ENCODE data around the gene DPPA5. TPM values are rescaled to one million over a fixed set of nuclear protein-coding genes. Genes with fewer than 3 reads are reported as not detected.

DPPA5 gene
- total RNA-seq, 1 experiment from 2014 or later = not detected

DNA sequence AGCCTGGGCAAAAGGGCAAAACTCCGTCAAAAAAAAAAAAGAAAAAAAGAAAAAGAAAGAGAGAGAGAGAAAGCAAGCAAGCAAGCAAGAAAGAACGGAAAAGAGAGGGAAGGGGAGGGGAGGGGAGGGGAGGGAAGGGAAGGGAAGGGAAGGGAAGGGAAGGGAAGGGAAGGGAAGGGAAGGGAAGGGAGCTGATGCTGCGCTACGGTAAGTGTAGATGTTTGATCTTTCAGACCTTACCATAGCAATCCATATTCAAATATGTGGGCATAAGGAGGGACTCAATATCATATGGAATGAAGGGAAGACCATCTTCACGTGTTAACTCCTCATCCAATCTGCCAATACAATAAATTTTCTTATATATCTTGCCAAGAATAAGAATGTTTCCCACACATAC is 11.9 kb downstream of the DPPA5 start (continued):
- TF ChIP-seq, protein P1, sequence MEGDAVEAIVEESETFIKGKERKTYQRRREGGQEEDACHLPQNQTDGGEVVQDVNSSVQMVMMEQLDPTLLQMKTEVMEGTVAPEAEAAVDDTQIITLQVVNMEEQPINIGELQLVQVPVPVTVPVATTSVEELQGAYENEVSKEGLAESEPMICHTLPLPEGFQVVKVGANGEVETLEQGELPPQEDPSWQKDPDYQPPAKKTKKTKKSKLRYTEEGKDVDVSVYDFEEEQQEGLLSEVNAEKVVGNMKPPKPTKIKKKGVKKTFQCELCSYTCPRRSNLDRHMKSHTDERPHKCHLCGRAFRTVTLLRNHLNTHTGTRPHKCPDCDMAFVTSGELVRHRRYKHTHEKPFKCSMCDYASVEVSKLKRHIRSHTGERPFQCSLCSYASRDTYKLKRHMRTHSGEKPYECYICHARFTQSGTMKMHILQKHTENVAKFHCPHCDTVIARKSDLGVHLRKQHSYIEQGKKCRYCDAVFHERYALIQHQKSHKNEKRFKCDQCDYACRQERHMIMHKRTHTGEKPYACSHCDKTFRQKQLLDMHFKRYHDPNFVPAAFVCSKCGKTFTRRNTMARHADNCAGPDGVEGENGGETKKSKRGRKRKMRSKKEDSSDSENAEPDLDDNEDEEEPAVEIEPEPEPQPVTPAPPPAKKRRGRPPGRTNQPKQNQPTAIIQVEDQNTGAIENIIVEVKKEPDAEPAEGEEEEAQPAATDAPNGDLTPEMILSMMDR (IDR thresholded peaks at IDR 0.05 in 2 of 3, conservative IDR thresholded peaks at IDR 0.05 in 1 of 3; ENCODE audit: borderline replicate concordance in 1 of 3, insufficient read depth in 1 of 3, low read depth in 2 of 3, low read length in 2 of 3) = no peak
- TF ChIP-seq, protein P2, sequence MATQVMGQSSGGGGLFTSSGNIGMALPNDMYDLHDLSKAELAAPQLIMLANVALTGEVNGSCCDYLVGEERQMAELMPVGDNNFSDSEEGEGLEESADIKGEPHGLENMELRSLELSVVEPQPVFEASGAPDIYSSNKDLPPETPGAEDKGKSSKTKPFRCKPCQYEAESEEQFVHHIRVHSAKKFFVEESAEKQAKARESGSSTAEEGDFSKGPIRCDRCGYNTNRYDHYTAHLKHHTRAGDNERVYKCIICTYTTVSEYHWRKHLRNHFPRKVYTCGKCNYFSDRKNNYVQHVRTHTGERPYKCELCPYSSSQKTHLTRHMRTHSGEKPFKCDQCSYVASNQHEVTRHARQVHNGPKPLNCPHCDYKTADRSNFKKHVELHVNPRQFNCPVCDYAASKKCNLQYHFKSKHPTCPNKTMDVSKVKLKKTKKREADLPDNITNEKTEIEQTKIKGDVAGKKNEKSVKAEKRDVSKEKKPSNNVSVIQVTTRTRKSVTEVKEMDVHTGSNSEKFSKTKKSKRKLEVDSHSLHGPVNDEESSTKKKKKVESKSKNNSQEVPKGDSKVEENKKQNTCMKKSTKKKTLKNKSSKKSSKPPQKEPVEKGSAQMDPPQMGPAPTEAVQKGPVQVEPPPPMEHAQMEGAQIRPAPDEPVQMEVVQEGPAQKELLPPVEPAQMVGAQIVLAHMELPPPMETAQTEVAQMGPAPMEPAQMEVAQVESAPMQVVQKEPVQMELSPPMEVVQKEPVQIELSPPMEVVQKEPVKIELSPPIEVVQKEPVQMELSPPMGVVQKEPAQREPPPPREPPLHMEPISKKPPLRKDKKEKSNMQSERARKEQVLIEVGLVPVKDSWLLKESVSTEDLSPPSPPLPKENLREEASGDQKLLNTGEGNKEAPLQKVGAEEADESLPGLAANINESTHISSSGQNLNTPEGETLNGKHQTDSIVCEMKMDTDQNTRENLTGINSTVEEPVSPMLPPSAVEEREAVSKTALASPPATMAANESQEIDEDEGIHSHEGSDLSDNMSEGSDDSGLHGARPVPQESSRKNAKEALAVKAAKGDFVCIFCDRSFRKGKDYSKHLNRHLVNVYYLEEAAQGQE (IDR thresholded peaks at IDR 0.05; ENCODE audit: low read depth) = no peak
- TF ChIP-seq EZH2 (IDR thresholded peaks at IDR 0.05) = no peak

- RAD21 ChIA-PET (ENCODE audit: low non-redundant PET in 1 of 2, low total read pairs in 2 of 2, uncharacterized antibody in 2 of 2, unreplicated experiment in 2 of 2) = no interaction called here
- DNase-seq (ENCODE audit: low read depth, low spot score) = no peak
- Histone ChIP-seq H3K4me3 (replicated peaks in 1 of 2; ENCODE audit: low read depth in 1 of 2, low read length in 2 of 2) (no peak overlapping the region), H3K4me2 (ENCODE audit: low read length) (no peak overlapping the region), H3K4me1 (ENCODE audit: control insufficient read depth in 1 of 2, insufficient read depth in 2 of 2, low read length in 2 of 2) (peaks cover 0 to 10% of the 10 kb centered on the region in 2 experiments; a peak in 2 of 4 replicates), H3K27me3 (ENCODE audit: insufficient read depth, low read length) (no peaks in the 10 kb centered on the region), H4K20me1 (ENCODE audit: insufficient read depth) (no peaks in the 10 kb centered on the region), H3K9ac (ENCODE audit: low read length) (no peak overlapping the region), H3K36me3 (ENCODE audit: control insufficient read depth in 1 of 2, insufficient read depth in 2 of 2, low read length in 2 of 2) (no peaks in the 10 kb centered on the region), H3K79me2 (ENCODE audit: insufficient read depth, low read length) (no peaks in the 10 kb centered on the region), H3K27ac (ENCODE audit: low read depth, low read length) (no peak overlapping the region), H3K9me2 (ENCODE audit: insufficient read depth) (no peaks in the 10 kb centered on the region), H2AFZ (ENCODE audit: low read depth, low read length, poor library complexity, severe bottlenecking) (no peak overlapping the region), H3K9me3 (ENCODE audit: control insufficient read depth in 1 of 2, insufficient read depth in 1 of 2, low read depth in 1 of 2, low read length in 2 of 2) (no peaks in the 10 kb centered on the region)
- BruUV-seq (replicated peaks) = no TSS peak
- CTCF ChIA-PET = no interaction called here
- intact Hi-C loops (cut with micrococcal nuclease) = no loop called here
- POLR2A ChIA-PET = no interaction called here
- ATAC-seq = no peak
- TF ChIP-seq CBX3 (IDR thresholded peaks at IDR 0.05; ENCODE audit: low read depth) = no peak
- TF ChIP-seq, protein P3, sequence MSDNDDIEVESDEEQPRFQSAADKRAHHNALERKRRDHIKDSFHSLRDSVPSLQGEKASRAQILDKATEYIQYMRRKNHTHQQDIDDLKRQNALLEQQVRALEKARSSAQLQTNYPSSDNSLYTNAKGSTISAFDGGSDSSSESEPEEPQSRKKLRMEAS (IDR thresholded peaks at IDR 0.05) = no peak
- TF ChIP-seq ZFX (IDR thresholded peaks at IDR 0.05) = no peak
- no peak for TF ChIP-seq JUND (IDR thresholded peaks at IDR 0.05)
- TF ChIP-seq, protein P4, sequence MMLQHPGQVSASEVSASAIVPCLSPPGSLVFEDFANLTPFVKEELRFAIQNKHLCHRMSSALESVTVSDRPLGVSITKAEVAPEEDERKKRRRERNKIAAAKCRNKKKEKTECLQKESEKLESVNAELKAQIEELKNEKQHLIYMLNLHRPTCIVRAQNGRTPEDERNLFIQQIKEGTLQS (IDR thresholded peaks at IDR 0.05) = no peak
- TF ChIP-seq ELF1 (IDR thresholded peaks at IDR 0.05; ENCODE audit: borderline replicate concordance, low read depth) = no peak
- TF ChIP-seq TCF7L2 (IDR thresholded peaks at IDR 0.05; ENCODE audit: borderline replicate concordance, extremely low read depth, insufficient read depth, insufficient read length) = no peak
- TF ChIP-seq SRF (IDR thresholded peaks at IDR 0.05; ENCODE audit: low read depth) = no peak
- no peak for TF ChIP-seq SP1 (IDR thresholded peaks at IDR 0.05; ENCODE audit: low read depth)
- TF ChIP-seq, protein P5, sequence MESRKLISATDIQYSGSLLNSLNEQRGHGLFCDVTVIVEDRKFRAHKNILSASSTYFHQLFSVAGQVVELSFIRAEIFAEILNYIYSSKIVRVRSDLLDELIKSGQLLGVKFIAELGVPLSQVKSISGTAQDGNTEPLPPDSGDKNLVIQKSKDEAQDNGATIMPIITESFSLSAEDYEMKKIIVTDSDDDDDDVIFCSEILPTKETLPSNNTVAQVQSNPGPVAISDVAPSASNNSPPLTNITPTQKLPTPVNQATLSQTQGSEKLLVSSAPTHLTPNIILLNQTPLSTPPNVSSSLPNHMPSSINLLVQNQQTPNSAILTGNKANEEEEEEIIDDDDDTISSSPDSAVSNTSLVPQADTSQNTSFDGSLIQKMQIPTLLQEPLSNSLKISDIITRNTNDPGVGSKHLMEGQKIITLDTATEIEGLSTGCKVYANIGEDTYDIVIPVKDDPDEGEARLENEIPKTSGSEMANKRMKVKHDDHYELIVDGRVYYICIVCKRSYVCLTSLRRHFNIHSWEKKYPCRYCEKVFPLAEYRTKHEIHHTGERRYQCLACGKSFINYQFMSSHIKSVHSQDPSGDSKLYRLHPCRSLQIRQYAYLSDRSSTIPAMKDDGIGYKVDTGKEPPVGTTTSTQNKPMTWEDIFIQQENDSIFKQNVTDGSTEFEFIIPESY (IDR thresholded peaks at IDR 0.05; ENCODE audit: extremely low read depth, insufficient replicate concordance, low read length) = no peak
- no peak for TF ChIP-seq YY1 (IDR thresholded peaks at IDR 0.05; ENCODE audit: extremely low read depth, insufficient replicate concordance, low read depth, low read length)
- no peak for TF ChIP-seq EGR1 (IDR thresholded peaks at IDR 0.05; ENCODE audit: low read depth)
- TF ChIP-seq POLR2AphosphoS5 (IDR thresholded peaks at IDR 0.05; ENCODE audit: low read depth, low read length) = no peak
- TF ChIP-seq ZNF274 (IDR thresholded peaks at IDR 0.05; ENCODE audit: low read depth, low read length) = no peak
- no peak for TF ChIP-seq SIN3A (IDR thresholded peaks at IDR 0.05; ENCODE audit: low read depth)
Observed at GRCh38 chr6:73341335-73341734, 12.7 kb downstream of the DPPA5 start.

All from HCT116 (cell line).